Calu3 (cell line): ENCODE measurements around the gene ENTREP1. TPM values are rescaled to one million over a fixed set of nuclear protein-coding genes. Genes with fewer than 3 reads are reported as not detected.

Source experiments
- BruUV-seq: library from RNA; stranded (reverse); fragments of 400-500 nt; replicated peaks from 2 replicates; lab custom pipeline; 2021; lab: Mats Ljungman, UMichigan
- CTCF ChIA-PET: fragments of 300-600 bp; sonication (Branson Sonifier 250); formaldehyde crosslinking; loops from one replicate; lab custom pipeline; 2022; ENCODE audit warnings: antibody characterized with exemption; lab: Charles Lee
- DNase-seq: peaks from one replicate; pipeline ENCODE4 v3.0.0; 2022
- H3K27ac Mint-ChIP-seq: one replicate; pipeline ENCODE4 v1.8.0; 2022; ENCODE audit warnings: mixed read lengths; ENCODE audit not compliant: unreplicated experiment
- H3K27me3 Mint-ChIP-seq: one replicate; pipeline ENCODE4 v1.8.0; 2022; ENCODE audit warnings: mixed read lengths; ENCODE audit not compliant: unreplicated experiment
- H3K36me3 Mint-ChIP-seq: one replicate; pipeline ENCODE4 v1.8.0; 2022; ENCODE audit warnings: mild to moderate bottlenecking, moderate library complexity, mixed read lengths; ENCODE audit not compliant: insufficient read depth, unreplicated experiment
- H3K4me1 Mint-ChIP-seq: one replicate; pipeline ENCODE4 v1.8.0; 2022; ENCODE audit warnings: mild to moderate bottlenecking, low read depth, mixed read lengths; ENCODE audit not compliant: unreplicated experiment
- H3K4me3 Mint-ChIP-seq: one replicate; pipeline ENCODE4 v1.8.0; 2022; ENCODE audit warnings: mild to moderate bottlenecking, low read depth, moderate library complexity, mixed read lengths; ENCODE audit not compliant: unreplicated experiment
- H3K9me3 Mint-ChIP-seq: one replicate; pipeline ENCODE4 v1.8.0; 2022; ENCODE audit warnings: low read depth, mixed read lengths; ENCODE audit not compliant: unreplicated experiment
- intact Hi-C: fragments of 100-400 bp; cut with micrococcal nuclease; formaldehyde crosslinking; loops from one replicate; pipeline ENCODE4 v1.10.0; 2022; ENCODE audit not compliant: unreplicated experiment
- total RNA-seq: library from RNA; stranded (reverse); gene quantifications from 2 replicates; pipeline ENCODE4 v1.2.3, GENCODE V29; 2022
- TF ChIP-seq, protein P1 (sequence below): fragments of 200-600 bp; IDR thresholded peaks from one replicate; pipeline ENCODE4 v1.8.0; 2022; ENCODE audit warnings: antibody characterized with exemption; ENCODE audit not compliant: unreplicated experiment

Gene ENTREP1
- total RNA-seq, 1 experiment from 2014 or later, result 1.8 TPM

DNA sequence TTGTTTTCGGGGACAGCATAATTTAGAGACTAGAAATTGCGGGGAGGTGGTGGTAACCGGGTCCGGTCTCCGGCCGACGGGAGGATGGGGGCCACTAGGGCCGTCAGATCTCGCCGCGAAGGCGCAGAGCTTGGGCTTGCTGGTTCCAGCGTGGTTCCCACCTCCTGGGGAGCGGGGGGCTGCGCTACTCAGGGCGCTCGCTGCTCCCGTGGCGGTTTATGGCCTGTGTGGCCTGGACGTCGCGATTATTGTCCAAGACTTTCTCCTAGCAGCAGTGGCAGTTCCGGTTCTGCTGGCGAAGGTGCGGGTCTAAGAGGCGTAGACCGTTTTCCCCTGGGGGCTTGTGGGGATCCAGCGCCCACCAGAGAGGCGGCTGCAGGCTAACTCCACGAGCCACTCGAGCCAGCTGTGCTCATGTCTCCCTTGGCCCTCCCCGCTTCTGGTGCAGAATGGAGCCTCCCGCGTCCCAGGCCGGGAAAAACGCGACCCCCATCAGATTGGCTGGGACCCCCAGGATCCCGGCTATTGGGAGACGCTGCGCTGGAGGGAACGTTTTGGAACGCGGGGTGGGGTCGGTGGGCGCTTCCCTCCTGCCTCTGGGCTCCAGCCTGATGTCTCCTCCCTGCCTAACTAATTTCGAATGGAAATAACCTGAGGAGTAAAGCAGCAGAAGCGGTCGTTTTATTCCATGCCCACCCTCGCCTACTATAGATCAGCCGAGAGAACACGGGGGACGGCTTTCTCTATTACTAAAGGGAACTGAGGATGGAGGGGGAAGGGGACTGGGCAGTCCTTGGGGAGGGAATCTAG is 87.1 kb downstream of the ENTREP1 start:
- CTCF ChIA-PET, result no interaction called here
- Mint-ChIP-seq H3K27ac (no peak overlapping the region), H3K4me1 (no peaks in the 10 kb centered on the region), H3K4me3 (no peak overlapping the region), H3K9me3 (no peaks in the 10 kb centered on the region), H3K27me3 (peaks cover 15% of the 10 kb centered on the region), H3K36me3 (no peaks in the 10 kb centered on the region)
- TF ChIP-seq, protein P1, sequence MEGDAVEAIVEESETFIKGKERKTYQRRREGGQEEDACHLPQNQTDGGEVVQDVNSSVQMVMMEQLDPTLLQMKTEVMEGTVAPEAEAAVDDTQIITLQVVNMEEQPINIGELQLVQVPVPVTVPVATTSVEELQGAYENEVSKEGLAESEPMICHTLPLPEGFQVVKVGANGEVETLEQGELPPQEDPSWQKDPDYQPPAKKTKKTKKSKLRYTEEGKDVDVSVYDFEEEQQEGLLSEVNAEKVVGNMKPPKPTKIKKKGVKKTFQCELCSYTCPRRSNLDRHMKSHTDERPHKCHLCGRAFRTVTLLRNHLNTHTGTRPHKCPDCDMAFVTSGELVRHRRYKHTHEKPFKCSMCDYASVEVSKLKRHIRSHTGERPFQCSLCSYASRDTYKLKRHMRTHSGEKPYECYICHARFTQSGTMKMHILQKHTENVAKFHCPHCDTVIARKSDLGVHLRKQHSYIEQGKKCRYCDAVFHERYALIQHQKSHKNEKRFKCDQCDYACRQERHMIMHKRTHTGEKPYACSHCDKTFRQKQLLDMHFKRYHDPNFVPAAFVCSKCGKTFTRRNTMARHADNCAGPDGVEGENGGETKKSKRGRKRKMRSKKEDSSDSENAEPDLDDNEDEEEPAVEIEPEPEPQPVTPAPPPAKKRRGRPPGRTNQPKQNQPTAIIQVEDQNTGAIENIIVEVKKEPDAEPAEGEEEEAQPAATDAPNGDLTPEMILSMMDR, result no peak
- BruUV-seq, result no TSS peak
- DNase-seq, result no peak
- intact Hi-C loops, result loop anchor here (2.0 kb wide), 1 partner anchor 519 kb away; no protein-coding TSS in a partner anchor

DNA sequence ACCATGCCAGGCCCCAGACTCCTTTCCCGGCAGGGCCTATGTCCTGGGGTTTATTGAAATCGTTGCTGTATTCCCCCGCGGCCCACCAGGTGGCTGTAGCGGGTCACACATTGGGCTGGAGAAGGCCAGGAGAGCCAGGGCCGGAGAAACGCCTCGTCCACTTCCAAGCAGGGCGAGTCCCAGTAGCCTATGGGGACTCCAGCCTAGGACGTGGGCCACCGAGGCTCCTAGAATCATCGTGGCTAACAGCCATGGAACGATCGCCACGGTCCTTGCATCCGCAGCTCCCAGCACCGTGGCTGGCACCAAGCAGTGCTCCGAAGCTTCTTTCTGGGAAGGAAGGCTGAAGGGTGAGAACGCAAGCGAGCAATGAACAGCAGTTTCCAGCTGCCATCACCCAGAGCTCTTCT is 87.7 kb downstream of the ENTREP1 start:
- TF ChIP-seq, protein P1, result peak; percentile 56
- intact Hi-C loops, result loop anchor here (2.0 kb wide), 1 partner anchor 518 kb away; no protein-coding TSS in a partner anchor
- no peaks in the 10 kb centered on the region for H3K4me1 Mint-ChIP-seq
- H3K4me3 Mint-ChIP-seq, result no peak overlapping the region
- H3K9me3 Mint-ChIP-seq, result no peaks in the 10 kb centered on the region
- H3K36me3 Mint-ChIP-seq, result no peaks in the 10 kb centered on the region
- no peak overlapping the region for H3K27ac Mint-ChIP-seq
- DNase-seq, result peak; percentile 76
- H3K27me3 Mint-ChIP-seq, result peaks cover 15% of the 10 kb centered on the region
- CTCF ChIA-PET, result no interaction called here
- BruUV-seq, result no TSS peak

DNA sequence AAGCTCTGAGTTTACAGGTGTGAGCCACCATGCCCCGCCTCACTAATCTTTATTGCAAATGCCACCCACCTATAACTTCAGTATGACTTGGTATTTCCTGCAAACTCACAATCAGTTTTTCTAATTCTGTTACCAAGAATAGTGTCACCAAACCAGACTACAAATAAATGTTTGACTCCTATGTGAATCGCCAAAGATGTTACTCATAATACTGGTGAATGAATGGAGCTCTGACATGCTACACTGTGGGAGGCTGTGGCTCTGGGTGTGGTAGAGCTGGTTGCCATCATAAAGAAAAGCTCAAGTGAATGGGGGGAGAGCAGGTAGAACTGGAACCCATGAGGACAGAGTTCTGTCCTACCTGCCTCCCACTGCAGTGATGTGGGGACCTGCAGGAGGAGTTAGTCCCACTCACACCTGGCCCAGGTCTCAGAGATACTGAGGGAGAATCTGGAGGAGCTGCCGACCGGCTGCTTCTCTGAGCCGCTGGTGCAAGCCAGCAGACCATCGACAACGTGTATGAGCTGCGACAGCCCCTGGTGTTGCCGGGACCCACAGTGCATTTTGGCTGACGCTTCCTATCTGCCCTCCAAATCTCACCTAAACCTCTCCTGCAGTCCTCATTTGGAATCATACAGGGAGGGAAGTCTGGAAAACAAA is 95.7 kb downstream of the ENTREP1 start:
- Mint-ChIP-seq H3K36me3 (no peaks in the 10 kb centered on the region), H3K9me3 (peaks cover 2% of the 10 kb centered on the region), H3K4me3 (no peak overlapping the region), H3K27me3 (no peaks in the 10 kb centered on the region), H3K27ac (no peak overlapping the region), H3K4me1 (peaks cover 10% of the 10 kb centered on the region)
- no TSS peak for BruUV-seq
- TF ChIP-seq, protein P1, result no peak
- intact Hi-C loops, result loop anchor here (5.0 kb wide), 1 partner anchor 257 kb away; no protein-coding TSS in a partner anchor
- DNase-seq, result no peak
- CTCF ChIA-PET, result no interaction called here

- CTCF ChIA-PET, result interaction anchor here (1.0 to 2.0 kb wide), 5 partner anchors 121 to 250 kb away, joined by 3 to 10 read pairs (median 5); partner anchors contain the start of gene APBA1
- peaks cover 10% of the 10 kb centered on the region for H3K4me1 Mint-ChIP-seq
- intact Hi-C loops, result loop anchor here (2.0 to 5.0 kb wide), 3 partner anchors 255 to 509 kb away; no protein-coding TSS in a partner anchor
- TF ChIP-seq, protein P1, result peak; percentile 60
- peak; percentile 61 for DNase-seq
- peaks cover 2% of the 10 kb centered on the region for H3K9me3 Mint-ChIP-seq
- no peaks in the 10 kb centered on the region for H3K27me3 Mint-ChIP-seq
- H3K36me3 Mint-ChIP-seq, result no peaks in the 10 kb centered on the region
- no TSS peak for BruUV-seq
- H3K4me3 Mint-ChIP-seq, result no peak overlapping the region
- peak overlapping the region; percentile 47 for H3K27ac Mint-ChIP-seq
Measured at GRCh38 chr9:69421908-69422801, 97.1 kb downstream of the ENTREP1 start.
